A172 (cell line): Measurements from ENCODE around the gene PIP4P1. TPM values are rescaled to one million over a fixed set of nuclear protein-coding genes. Genes with fewer than 3 reads are reported as not detected.

Source experiments
- total RNA-seq: library from RNA; depleted of rRNA; stranded (reverse); fragments of >200 nt; shearing (Covaris generic); gene quantifications from 2 replicates; pipeline ENCODE4 v1.2.3, GENCODE V29; 2014; rRNA removed

Gene PIP4P1
- total RNA-seq, 1 experiment from 2014 or later = 13.5 TPM

Other genes with a start within 250 kb of the PIP4P1 start
- not detected in 2 replicates for gene OR11H6, start 237.7 kb downstream of the PIP4P1 start, total RNA-seq
- gene OR11H7, start 232.5 kb downstream of the PIP4P1 start, total RNA-seq = not detected in 2 replicates
- not detected in 2 replicates for gene OR11H4, start 222.1 kb downstream of the PIP4P1 start, total RNA-seq
- 10.6 and 16.8 TPM in 2 replicates for gene TTC5, start 155.5 kb downstream of the PIP4P1 start, total RNA-seq
- gene CCNB1IP1, start 128.2 kb downstream of the PIP4P1 start, total RNA-seq = 28.6 and 30.3 TPM in 2 replicates
- 17.5 and 20.1 TPM in 2 replicates for gene PARP2, start 117.8 kb downstream of the PIP4P1 start, total RNA-seq
- 4.8 and 9.0 TPM in 2 replicates for gene TEP1, start 47.9 kb downstream of the PIP4P1 start, total RNA-seq
- gene KLHL33, start 25.3 kb downstream of the PIP4P1 start, total RNA-seq = not detected in 2 replicates
- 33.2 and 54.4 TPM in 2 replicates for gene OSGEP, start 6.6 kb downstream of the PIP4P1 start, total RNA-seq
- gene APEX1, start 6.2 kb downstream of the PIP4P1 start, total RNA-seq = 96.7 and 99.1 TPM in 2 replicates
- 41.8 and 43.5 TPM in 2 replicates for gene PNP, start 8.0 kb upstream of the PIP4P1 start, total RNA-seq
- gene RNASE10, start 44.1 kb upstream of the PIP4P1 start, total RNA-seq = not detected in 2 replicates
- not detected in 2 replicates for gene RNASE9, start 99.6 kb upstream of the PIP4P1 start, total RNA-seq
- gene RNASE11, start 126.6 kb upstream of the PIP4P1 start, total RNA-seq = not detected in 2 replicates
- not detected in 2 replicates for gene RNASE12, start 129.9 kb upstream of the PIP4P1 start, total RNA-seq
- not detected in 2 replicates for gene OR6S1, start 180.3 kb upstream of the PIP4P1 start, total RNA-seq
- 0.91 and 1.1 TPM in 2 replicates for gene RNASE4, start 223.1 kb upstream of the PIP4P1 start, total RNA-seq
- 0.07 and 0.17 TPM in 2 replicates for gene ANG, start 227.3 kb upstream of the PIP4P1 start, total RNA-seq